WTC11 (cell line): ENCODE data around the gene WBP4. TPM values are rescaled to one million over a fixed set of nuclear protein-coding genes. Genes with fewer than 3 reads are reported as not detected.
"Not testable (repeated sequence)": the region's sequence is repeated elsewhere in the genome, so short reads cannot be mapped to it uniquely, and the experiment has no call there.

Source experiments
- ATAC-seq: fragments of 200-7000 bp; cut with Tn5 transposase; 2 replicates; pipeline ENCODE4 v1.10.0; 2021; ENCODE audit warnings: mild to moderate bottlenecking, moderate library complexity
- CTCF ChIA-PET: fragments of 300-600 bp; sonication (Branson Sonifier 250); formaldehyde crosslinking; loops from one replicate; lab custom pipeline; 2021; ENCODE audit warnings: antibody characterized with exemption; lab: Charles Lee
- POLR2A ChIA-PET: fragments of 350-600 bp; sonication (Branson Sonifier 250); formaldehyde crosslinking; loops from one replicate; lab custom pipeline; 2021; ENCODE audit warnings: antibody characterized with exemption; lab: Charles Lee
- DNase-seq: peaks from one replicate; pipeline ENCODE4 v3.0.0; 2021; ENCODE audit warnings: low spot score
- H3K27ac Mint-ChIP-seq: 2 replicates; pipeline ENCODE4 v1.8.0; 2021; ENCODE audit warnings: mixed read lengths
- H3K27me3 Mint-ChIP-seq: 2 replicates; pipeline ENCODE4 v1.8.0; 2021; ENCODE audit warnings: low read depth, mild to moderate bottlenecking, moderate library complexity, mixed read lengths
- H3K36me3 Mint-ChIP-seq: 2 replicates; pipeline ENCODE4 v1.8.0; 2021; ENCODE audit warnings: mixed read lengths
- H3K4me1 Mint-ChIP-seq: 2 replicates; pipeline ENCODE4 v1.8.0; 2022; ENCODE audit warnings: mixed read lengths
- H3K4me3 Mint-ChIP-seq: 2 replicates; pipeline ENCODE4 v1.8.0; 2021; ENCODE audit warnings: mild to moderate bottlenecking, moderate library complexity, mixed read lengths
- H3K9me3 Mint-ChIP-seq: 2 replicates; pipeline ENCODE4 v1.8.0; 2021; ENCODE audit warnings: mixed read lengths
- CREB1 ChIP-seq: sonication (generic); formaldehyde crosslinking; IDR thresholded peaks from 2 replicates; pipeline ENCODE4 v1.8.0; 2023; ENCODE audit warnings: mild to moderate bottlenecking, missing genetic modification reagents
- CREM ChIP-seq: sonication (generic); formaldehyde crosslinking; IDR thresholded peaks from 2 replicates; pipeline ENCODE4 v1.8.1; 2022; ENCODE audit warnings: mild to moderate bottlenecking, missing genetic modification reagents, moderate library complexity
- E2F4 ChIP-seq: sonication (generic); formaldehyde crosslinking; IDR thresholded peaks from 2 replicates; pipeline ENCODE4 v1.8.1; 2022; ENCODE audit warnings: low read depth, mild to moderate bottlenecking, moderate library complexity, missing genetic modification reagents, borderline replicate concordance
- ETV6 ChIP-seq: sonication (generic); formaldehyde crosslinking; IDR thresholded peaks from 2 replicates; pipeline ENCODE4 v1.8.1; 2022; ENCODE audit warnings: mild to moderate bottlenecking, missing genetic modification reagents
- FOXJ3 ChIP-seq: sonication (generic); formaldehyde crosslinking; IDR thresholded peaks from 2 replicates; pipeline ENCODE4 v1.9.0; 2021; ENCODE audit warnings: missing genetic modification reagents, mild to moderate bottlenecking, borderline replicate concordance
- FOXP1 ChIP-seq: sonication (generic); formaldehyde crosslinking; IDR thresholded peaks from 2 replicates; pipeline ENCODE4 v1.8.0; 2022; ENCODE audit warnings: missing genetic modification reagents, mild to moderate bottlenecking, moderate library complexity, borderline replicate concordance
- GABPB1 ChIP-seq: sonication (generic); formaldehyde crosslinking; IDR thresholded peaks from 2 replicates; pipeline ENCODE4 v1.8.1; 2023; ENCODE audit warnings: mild to moderate bottlenecking, missing genetic modification reagents
- GRHL2 ChIP-seq: fragments of 250-450 bp; sonication (Bioruptor Pico); IDR thresholded peaks from 2 replicates; pipeline ENCODE4 v1.8.0; 2022; ENCODE audit warnings: mild to moderate bottlenecking, moderate library complexity; ENCODE audit not compliant: insufficient replicate concordance, severe bottlenecking
- HMGXB4 ChIP-seq: sonication (generic); formaldehyde crosslinking; IDR thresholded peaks from 2 replicates; pipeline ENCODE4 v1.8.1; 2023; ENCODE audit warnings: mild to moderate bottlenecking, moderate library complexity, missing genetic modification reagents
- JAZF1 ChIP-seq: fragments of 250-450 bp; sonication (Bioruptor Pico); IDR thresholded peaks from 2 replicates; pipeline ENCODE4 v1.9.0; 2021; ENCODE audit warnings: moderate library complexity, mild to moderate bottlenecking, inconsistent platforms
- JUN ChIP-seq: sonication (generic); formaldehyde crosslinking; IDR thresholded peaks from 2 replicates; pipeline ENCODE4 v1.8.0; 2023; ENCODE audit warnings: mild to moderate bottlenecking, missing genetic modification reagents
- NFE2L1 ChIP-seq: sonication (generic); formaldehyde crosslinking; IDR thresholded peaks from 2 replicates; pipeline ENCODE4 v1.8.1; 2023; ENCODE audit warnings: missing genetic modification reagents
- NR2C2 ChIP-seq: sonication (generic); formaldehyde crosslinking; IDR thresholded peaks from 2 replicates; pipeline ENCODE4 v1.8.0; 2022; ENCODE audit warnings: mild to moderate bottlenecking, missing genetic modification reagents
- NR3C1 ChIP-seq: sonication (generic); formaldehyde crosslinking; conservative IDR thresholded peaks from 2 replicates; pipeline ENCODE4 v1.8.1; 2023; ENCODE audit warnings: low read depth, mild to moderate bottlenecking, missing genetic modification reagents
- PRRX2 ChIP-seq: fragments of 250-450 bp; sonication (Bioruptor Pico); IDR thresholded peaks from 2 replicates; pipeline ENCODE4 v1.8.0; 2021; ENCODE audit warnings: mild to moderate bottlenecking
- RORB ChIP-seq: fragments of 250-450 bp; sonication (Bioruptor Pico); IDR thresholded peaks from 2 replicates; pipeline ENCODE4 v1.9.0; 2021; ENCODE audit warnings: mild to moderate bottlenecking
- TCF7 ChIP-seq: sonication (generic); formaldehyde crosslinking; IDR thresholded peaks from 2 replicates; pipeline ENCODE4 v1.8.0; 2022; ENCODE audit warnings: mild to moderate bottlenecking, low read depth, missing genetic modification reagents, moderate library complexity
- TEAD1 ChIP-seq: sonication (generic); formaldehyde crosslinking; IDR thresholded peaks from 2 replicates; pipeline ENCODE4 v1.8.0; 2022; ENCODE audit warnings: mild to moderate bottlenecking, missing genetic modification reagents
- USF2 ChIP-seq: sonication (generic); formaldehyde crosslinking; IDR thresholded peaks from 2 replicates; pipeline ENCODE4 v1.8.1; 2023; ENCODE audit warnings: mild to moderate bottlenecking, missing genetic modification reagents, moderate library complexity
- ZNF219 ChIP-seq: sonication (generic); formaldehyde crosslinking; IDR thresholded peaks from 2 replicates; pipeline ENCODE4 v1.8.0; 2023; ENCODE audit warnings: missing genetic modification reagents, mild to moderate bottlenecking, borderline replicate concordance
- ZNF423 ChIP-seq: fragments of 250-450 bp; sonication (Bioruptor Pico); IDR thresholded peaks from 2 replicates; pipeline ENCODE4 v2.1.2; 2022; ENCODE audit warnings: mild to moderate bottlenecking, moderate library complexity
- total RNA-seq: library from RNA; stranded (reverse); gene quantifications from 3 replicates; pipeline ENCODE4 v1.2.3, GENCODE V29; 2021
- TF ChIP-seq, protein P1 (sequence below): sonication (generic); formaldehyde crosslinking; IDR thresholded peaks from 2 replicates; pipeline ENCODE4 v1.8.1; 2022; ENCODE audit warnings: mild to moderate bottlenecking, missing genetic modification reagents, moderate library complexity, borderline replicate concordance
- TF ChIP-seq, protein P2 (sequence below): fragments of 250-450 bp; sonication (Bioruptor Pico); IDR thresholded peaks from 2 replicates; pipeline ENCODE4 v1.8.0; 2021; ENCODE audit warnings: mild to moderate bottlenecking
- TF ChIP-seq, protein P3 (sequence below): sonication (generic); formaldehyde crosslinking; IDR thresholded peaks from 2 replicates; pipeline ENCODE4 v1.8.1; 2022; ENCODE audit warnings: missing genetic modification reagents, borderline replicate concordance

Gene WBP4
- total RNA-seq, 1 experiment from 2014 or later: 9.6 TPM

DNA sequence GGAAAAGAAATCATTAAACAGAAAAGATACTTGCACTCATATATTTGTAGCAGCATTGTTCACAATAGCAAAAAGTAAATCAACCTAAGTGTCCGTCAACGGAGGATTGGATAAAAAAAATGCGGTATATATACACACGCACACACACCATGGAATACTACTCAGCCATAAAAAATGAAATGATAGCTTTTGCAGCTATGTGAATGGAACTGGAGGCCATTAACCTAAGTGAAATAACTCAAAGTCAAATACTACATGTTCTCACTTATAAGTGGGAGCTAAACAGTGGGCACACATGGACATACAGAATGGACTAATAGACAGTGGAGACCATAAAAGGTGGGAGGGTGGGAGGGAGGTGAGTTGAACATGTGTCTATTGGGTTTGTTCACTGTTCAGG, 18.4 kb downstream of the WBP4 start:
- peaks cover 17% of the 10 kb centered on the region for H3K9me3 Mint-ChIP-seq
- peaks cover 56% of the 10 kb centered on the region for H3K36me3 Mint-ChIP-seq
- H3K4me1 Mint-ChIP-seq: no peaks in the 10 kb centered on the region
- H3K27me3 Mint-ChIP-seq: no peaks in the 10 kb centered on the region
- TF ChIP-seq, protein P1, sequence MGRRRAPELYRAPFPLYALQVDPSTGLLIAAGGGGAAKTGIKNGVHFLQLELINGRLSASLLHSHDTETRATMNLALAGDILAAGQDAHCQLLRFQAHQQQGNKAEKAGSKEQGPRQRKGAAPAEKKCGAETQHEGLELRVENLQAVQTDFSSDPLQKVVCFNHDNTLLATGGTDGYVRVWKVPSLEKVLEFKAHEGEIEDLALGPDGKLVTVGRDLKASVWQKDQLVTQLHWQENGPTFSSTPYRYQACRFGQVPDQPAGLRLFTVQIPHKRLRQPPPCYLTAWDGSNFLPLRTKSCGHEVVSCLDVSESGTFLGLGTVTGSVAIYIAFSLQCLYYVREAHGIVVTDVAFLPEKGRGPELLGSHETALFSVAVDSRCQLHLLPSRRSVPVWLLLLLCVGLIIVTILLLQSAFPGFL: no peak
- no peak for TF ChIP-seq ETV6 (CRISPR knock-in tag)
- TF ChIP-seq, protein P2, sequence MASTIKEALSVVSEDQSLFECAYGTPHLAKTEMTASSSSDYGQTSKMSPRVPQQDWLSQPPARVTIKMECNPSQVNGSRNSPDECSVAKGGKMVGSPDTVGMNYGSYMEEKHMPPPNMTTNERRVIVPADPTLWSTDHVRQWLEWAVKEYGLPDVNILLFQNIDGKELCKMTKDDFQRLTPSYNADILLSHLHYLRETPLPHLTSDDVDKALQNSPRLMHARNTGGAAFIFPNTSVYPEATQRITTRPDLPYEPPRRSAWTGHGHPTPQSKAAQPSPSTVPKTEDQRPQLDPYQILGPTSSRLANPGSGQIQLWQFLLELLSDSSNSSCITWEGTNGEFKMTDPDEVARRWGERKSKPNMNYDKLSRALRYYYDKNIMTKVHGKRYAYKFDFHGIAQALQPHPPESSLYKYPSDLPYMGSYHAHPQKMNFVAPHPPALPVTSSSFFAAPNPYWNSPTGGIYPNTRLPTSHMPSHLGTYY (CRISPR knock-in tag): no peak
- TF ChIP-seq FOXJ3 (CRISPR knock-in tag): no peak
- TF ChIP-seq CREB1: no peak
- TF ChIP-seq JAZF1 (CRISPR knock-in tag): no peak
- no peak for TF ChIP-seq ZNF219
- no peak for TF ChIP-seq GRHL2 (CRISPR knock-in tag)
- no peak for TF ChIP-seq USF2 (CRISPR knock-in tag)
- TF ChIP-seq GABPB1 (CRISPR knock-in tag): no peak
- TF ChIP-seq RORB (CRISPR knock-in tag): no peak
- no peak for TF ChIP-seq FOXP1 (CRISPR knock-in tag)
- TF ChIP-seq JUN: no peak
- no peak for TF ChIP-seq TEAD1
- TF ChIP-seq, all 79 proteins: peak for 0
- H3K4me3 Mint-ChIP-seq: no peak overlapping the region
- ChIA-PET CTCF (no interaction called here), POLR2A (no interaction called here)
- no peak for ATAC-seq
- H3K27ac Mint-ChIP-seq: no peak overlapping the region
- DNase-seq: no peak

- H3K4me3 Mint-ChIP-seq: no peak overlapping the region
- no peak for TF ChIP-seq HMGXB4 (CRISPR knock-in tag)
- no peak for TF ChIP-seq CREB1
- no peak for TF ChIP-seq NR3C1
- TF ChIP-seq CREM: no peak
- TF ChIP-seq, protein P3, sequence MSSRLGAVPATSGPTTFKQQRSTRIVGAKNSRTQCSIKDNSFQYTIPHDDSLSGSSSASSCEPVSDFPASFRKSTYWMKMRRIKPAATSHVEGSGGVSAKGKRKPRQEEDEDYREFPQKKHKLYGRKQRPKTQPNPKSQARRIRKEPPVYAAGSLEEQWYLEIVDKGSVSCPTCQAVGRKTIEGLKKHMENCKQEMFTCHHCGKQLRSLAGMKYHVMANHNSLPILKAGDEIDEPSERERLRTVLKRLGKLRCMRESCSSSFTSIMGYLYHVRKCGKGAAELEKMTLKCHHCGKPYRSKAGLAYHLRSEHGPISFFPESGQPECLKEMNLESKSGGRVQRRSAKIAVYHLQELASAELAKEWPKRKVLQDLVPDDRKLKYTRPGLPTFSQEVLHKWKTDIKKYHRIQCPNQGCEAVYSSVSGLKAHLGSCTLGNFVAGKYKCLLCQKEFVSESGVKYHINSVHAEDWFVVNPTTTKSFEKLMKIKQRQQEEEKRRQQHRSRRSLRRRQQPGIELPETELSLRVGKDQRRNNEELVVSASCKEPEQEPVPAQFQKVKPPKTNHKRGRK (CRISPR knock-in tag): no peak
- no peak for TF ChIP-seq NR2C2 (CRISPR knock-in tag)
- no peak for TF ChIP-seq PRRX2 (CRISPR knock-in tag)
- TF ChIP-seq E2F4 (CRISPR knock-in tag): no peak
- TF ChIP-seq FOXP1 (CRISPR knock-in tag): no peak
- no peak for TF ChIP-seq NFE2L1
- no peak for TF ChIP-seq TCF7
- no peak for TF ChIP-seq ZNF423 (CRISPR knock-in tag)
- H3K36me3 Mint-ChIP-seq: peaks cover 11% of the 10 kb centered on the region
- H3K4me1 Mint-ChIP-seq: peaks cover 18% of the 10 kb centered on the region
- ATAC-seq (peak; percentile 99), DNase-seq (no peak)
- H3K9me3 Mint-ChIP-seq: peaks cover 3% of the 10 kb centered on the region; the same call in 1 of the 2 replicates
- no peak overlapping the region for H3K27ac Mint-ChIP-seq
- H3K27me3 Mint-ChIP-seq: no peaks in the 10 kb centered on the region; the same call in 1 of the 2 replicates
- ChIA-PET POLR2A (no interaction called here), CTCF (no interaction called here)
Observed at GRCh38 chr13:41085961-41086585, 24.8 kb downstream of the WBP4 start.

GRCh38 chr13:41095681-41096080, 34.4 kb downstream of the WBP4 start:
- H3K9me3 Mint-ChIP-seq, CTCF ChIA-PET, H3K36me3 Mint-ChIP-seq, H3K4me3 Mint-ChIP-seq, H3K27ac Mint-ChIP-seq, H3K27me3 Mint-ChIP-seq, POLR2A ChIA-PET, DNase-seq, H3K4me1 Mint-ChIP-seq, ATAC-seq: not testable (repeated sequence)
